Measurements from ENCODE around the gene USP3. TPM values are rescaled to one million over a fixed set of nuclear protein-coding genes. Genes with fewer than 3 reads are reported as not detected.
A peak's percentile ranks its signal among the peaks of the same experiment; 100 is the strongest.

Gene USP3
- total and polyA plus RNA-seq, 8 donors, result 37.4 to 80.7 (median 42.3) TPM

- Histone ChIP-seq H3K9me3 (no peaks in the 10 kb centered on the region), H3K4me3 (no peak overlapping the region), H3K36me3 (peaks cover 0 to 20% of the 10 kb centered on the region in 2 donors), H3K27me3 (no peaks in the 10 kb centered on the region), H3K4me1 (peaks cover 23 to 26% of the 10 kb centered on the region in 2 donors), H3K27ac (no peak overlapping the region)
- no peak for DNase-seq
- intact Hi-C loops (cut with DNase I), result no loop called here
- no peak for TF ChIP-seq CTCF (IDR thresholded peaks at IDR 0.05)
- ATAC-seq, result no peak
Observed at GRCh38 chr15:63551400-63551799, 47.0 kb downstream of the USP3 start.

GRCh38 chr15:63553388-63553791 lies 49.0 kb downstream of the USP3 start:
- peak overlapping the region; percentile 72 to 85 for H3K27ac ChIP-seq
- H3K4me3 ChIP-seq, result no peak overlapping the region

GRCh38 chr15:63554337-63554927 lies 50.0 kb downstream of the USP3 start:
- no peaks in the 10 kb centered on the region for H3K9me3 ChIP-seq
- H3K27ac ChIP-seq, result peak overlapping the region in 1 of 2 donors; percentile 85
- H3K4me3 ChIP-seq, result no peak overlapping the region
- peaks cover 0 to 41% of the 10 kb centered on the region in 2 donors for H3K36me3 ChIP-seq
- DNase-seq (peak in 1 of 4 donors; percentile 10), ATAC-seq (no peak)
- intact Hi-C loops (cut with DNase I), result no loop called here
- TF ChIP-seq CTCF (IDR thresholded peaks at IDR 0.05), result no peak
- peaks cover 23 to 26% of the 10 kb centered on the region in 2 donors for H3K4me1 ChIP-seq
- H3K27me3 ChIP-seq, result no peaks in the 10 kb centered on the region

More at GRCh38 chr15:63553388-63553791, 49.0 kb downstream of the USP3 start:
- intact Hi-C loops (cut with DNase I), result no loop called here
- peaks cover 23 to 26% of the 10 kb centered on the region in 2 donors for H3K4me1 ChIP-seq
- DNase-seq (peak in 2 of 4 donors; percentile 69 to 82), ATAC-seq (peak; percentile 91)
- peaks cover 0 to 32% of the 10 kb centered on the region in 2 donors for H3K36me3 ChIP-seq
- H3K9me3 ChIP-seq, result no peaks in the 10 kb centered on the region
- TF ChIP-seq CTCF (IDR thresholded peaks at IDR 0.05), result no peak
- no peaks in the 10 kb centered on the region for H3K27me3 ChIP-seq

GRCh38 chr15:63555507-63555906 lies 51.1 kb downstream of the USP3 start:
- Histone ChIP-seq H3K4me3 (no peak overlapping the region), H3K27ac (no peak overlapping the region), H3K27me3 (no peaks in the 10 kb centered on the region), H3K9me3 (no peaks in the 10 kb centered on the region), H3K4me1 (peaks cover 23 to 26% of the 10 kb centered on the region in 2 donors), H3K36me3 (peaks cover 0 to 51% of the 10 kb centered on the region in 2 donors)
- ATAC-seq (no peak), DNase-seq (no peak)
- intact Hi-C loops (cut with DNase I), result no loop called here
- no peak for TF ChIP-seq CTCF (IDR thresholded peaks at IDR 0.05)

GRCh38 chr15:63556246-63556645 lies 51.9 kb downstream of the USP3 start:
- intact Hi-C loops (cut with DNase I), result no loop called here
- no peak for TF ChIP-seq CTCF (IDR thresholded peaks at IDR 0.05)
- no peak overlapping the region for H3K4me3 ChIP-seq
- no peak for ATAC-seq
- no peak for DNase-seq
- H3K9me3 ChIP-seq, result no peaks in the 10 kb centered on the region
- H3K36me3 ChIP-seq, result peaks cover 0 to 59% of the 10 kb centered on the region in 2 donors
- no peak overlapping the region for H3K27ac ChIP-seq
- H3K4me1 ChIP-seq, result peaks cover 23 to 26% of the 10 kb centered on the region in 2 donors
- no peaks in the 10 kb centered on the region for H3K27me3 ChIP-seq

Measured in left lung (tissue), 10 donors.